HG03064 (cell line): ENCODE data around the gene VKORC1.

ENCODE experiments used
- ATAC-seq: cut with Tn5 transposase; IDR thresholded peaks from one replicate; pipeline ENCODE4 v1.9.1; 2021; ENCODE audit warnings: low read depth; ENCODE audit not compliant: unreplicated experiment

VKORC1 gene

DNA sequence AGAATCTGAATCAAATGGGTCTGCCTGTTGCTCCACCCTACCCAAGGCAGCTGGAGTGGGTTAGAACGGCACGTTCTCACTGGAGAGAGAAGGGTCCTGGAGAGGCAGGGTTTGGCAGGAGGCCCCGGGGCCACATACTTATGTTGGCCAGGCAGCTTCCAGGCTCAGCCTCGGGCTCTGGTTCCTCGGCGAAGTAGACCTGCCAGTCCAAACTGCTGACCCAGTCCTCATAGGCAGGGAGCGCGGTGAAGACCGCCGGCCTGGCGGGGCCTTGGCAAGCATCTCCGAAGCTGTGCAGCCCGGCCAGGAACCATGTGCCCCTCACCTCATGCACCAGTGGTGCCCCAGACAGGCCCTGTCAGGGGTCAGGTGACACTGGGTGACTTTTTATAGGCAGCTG lies 10.6 kb downstream of the VKORC1 start:
- no peak for ATAC-seq

GRCh38 chr16:31083556-31083955 lies 11.0 kb downstream of the VKORC1 start:
- ATAC-seq: no peak

DNA sequence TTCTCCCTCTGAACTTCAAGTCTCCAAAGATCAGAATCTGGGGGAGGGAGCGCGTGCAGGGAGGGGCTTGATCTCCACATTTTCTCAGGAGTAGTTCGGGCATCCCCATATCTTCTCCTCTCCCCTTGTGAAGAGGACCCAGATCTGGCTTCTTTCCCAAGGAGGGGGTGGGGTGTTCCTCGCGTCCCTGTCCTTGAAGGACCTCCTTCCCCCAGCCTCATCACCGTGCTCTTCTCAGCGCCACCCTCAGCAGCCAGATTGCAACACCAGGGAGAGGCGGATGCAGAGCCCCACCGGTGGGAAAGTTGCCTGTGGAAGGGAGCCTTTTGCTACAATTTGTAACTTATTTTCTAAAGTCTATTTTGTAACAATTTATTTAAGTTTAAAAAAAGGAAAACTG lies 11.5 kb downstream of the VKORC1 start:
- no peak for ATAC-seq

DNA sequence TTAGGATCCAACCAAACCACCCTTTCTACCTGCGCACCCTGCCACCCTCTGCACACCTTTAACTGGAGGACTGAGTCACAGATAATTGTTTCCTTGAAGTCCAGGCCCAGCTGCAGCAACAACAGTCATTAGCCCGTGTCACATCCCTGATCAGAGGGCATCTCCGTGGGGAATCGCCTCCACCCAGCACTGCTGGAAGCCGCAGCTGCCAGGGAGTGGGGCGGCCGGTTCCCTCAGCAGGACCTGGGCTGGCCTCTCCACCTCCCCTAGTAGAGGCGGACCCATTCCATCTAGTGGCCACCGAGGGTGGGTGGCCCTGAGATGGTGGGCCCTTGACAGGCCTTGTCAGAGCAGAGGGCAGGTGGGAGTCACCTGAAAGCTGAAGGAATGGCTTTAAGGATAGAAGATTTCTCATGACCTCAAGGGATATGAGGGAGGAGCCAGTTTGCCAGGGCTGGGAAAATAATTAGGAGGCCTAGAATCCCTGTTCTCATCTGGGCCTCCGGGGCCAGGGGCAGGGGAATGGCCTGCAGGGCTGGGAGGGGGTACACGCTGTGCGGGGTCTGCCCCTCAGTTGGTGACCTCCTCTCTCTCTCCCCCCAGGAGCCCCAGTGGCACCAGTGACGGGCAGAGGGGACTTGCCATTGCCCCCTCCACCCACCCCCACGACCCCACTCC lies 12.1 kb downstream of the VKORC1 start:
- no peak for ATAC-seq

DNA sequence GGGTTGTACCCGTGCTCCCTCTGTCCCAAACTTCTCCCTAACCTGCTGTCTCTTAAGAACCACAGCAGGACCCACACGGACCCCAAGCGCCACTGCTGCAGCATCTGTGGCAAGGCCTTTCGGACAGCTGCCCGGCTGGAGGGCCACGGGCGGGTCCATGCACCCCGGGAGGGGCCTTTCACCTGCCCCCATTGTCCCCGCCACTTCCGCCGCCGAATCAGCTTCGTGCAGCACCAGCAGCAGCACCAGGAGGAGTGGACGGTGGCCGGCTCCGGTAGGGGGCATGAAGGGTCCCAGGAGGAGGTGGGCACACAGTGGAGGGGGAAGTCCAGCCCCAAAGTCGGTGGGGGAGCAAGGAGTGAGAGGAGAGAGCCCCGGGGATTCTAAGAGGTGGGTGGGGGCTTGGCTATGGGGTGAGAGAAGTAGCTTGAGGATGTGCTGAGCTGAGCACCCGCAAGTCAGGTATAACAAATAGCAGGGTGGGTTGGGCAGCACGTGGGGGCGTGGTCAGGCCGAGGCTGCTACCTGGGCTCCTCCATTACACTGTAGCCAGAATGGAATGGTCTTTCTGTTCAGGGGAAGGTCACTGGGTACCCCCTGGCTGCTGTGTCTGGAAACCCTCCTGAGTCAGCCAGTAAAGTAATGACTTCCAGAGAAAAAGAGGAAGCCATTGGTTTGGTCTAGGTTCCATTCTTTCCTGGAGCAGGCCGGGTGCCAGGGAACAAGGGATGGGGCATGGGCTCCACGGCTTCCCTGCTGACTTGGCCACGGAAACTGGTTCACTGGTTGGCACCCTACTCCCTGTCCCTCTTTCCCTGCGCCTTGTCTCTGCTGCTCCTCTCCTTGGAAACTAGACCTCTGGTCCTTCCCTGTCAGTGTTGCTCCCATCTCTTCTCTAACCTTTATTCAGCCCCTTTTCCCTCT lies 12.9 kb downstream of the VKORC1 start:
- no peak for ATAC-seq

- no peak for ATAC-seq
These were observed 13.7 kb downstream of the VKORC1 start for GRCh38 chr16:31080756-31081419.

DNA sequence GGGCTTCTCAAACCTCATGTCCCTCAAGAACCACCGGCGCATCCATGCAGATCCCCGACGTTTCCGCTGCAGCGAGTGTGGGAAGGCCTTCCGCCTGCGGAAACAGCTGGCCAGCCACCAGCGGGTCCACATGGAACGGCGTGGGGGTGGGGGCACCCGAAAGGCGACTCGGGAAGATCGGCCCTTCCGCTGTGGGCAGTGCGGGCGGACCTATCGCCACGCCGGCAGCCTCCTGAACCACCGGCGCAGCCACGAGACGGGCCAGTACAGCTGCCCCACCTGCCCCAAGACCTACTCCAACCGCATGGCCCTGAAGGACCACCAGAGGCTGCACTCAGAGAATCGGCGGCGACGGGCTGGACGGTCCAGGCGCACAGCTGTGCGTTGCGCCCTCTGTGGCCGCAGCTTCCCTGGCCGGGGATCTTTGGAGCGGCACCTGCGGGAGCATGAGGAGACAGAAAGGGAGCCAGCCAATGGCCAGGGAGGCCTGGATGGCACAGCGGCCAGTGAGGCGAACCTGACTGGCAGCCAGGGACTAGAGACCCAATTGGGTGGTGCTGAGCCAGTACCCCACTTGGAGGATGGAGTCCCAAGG lies 14.5 kb downstream of the VKORC1 start:
- ATAC-seq: no peak

DNA sequence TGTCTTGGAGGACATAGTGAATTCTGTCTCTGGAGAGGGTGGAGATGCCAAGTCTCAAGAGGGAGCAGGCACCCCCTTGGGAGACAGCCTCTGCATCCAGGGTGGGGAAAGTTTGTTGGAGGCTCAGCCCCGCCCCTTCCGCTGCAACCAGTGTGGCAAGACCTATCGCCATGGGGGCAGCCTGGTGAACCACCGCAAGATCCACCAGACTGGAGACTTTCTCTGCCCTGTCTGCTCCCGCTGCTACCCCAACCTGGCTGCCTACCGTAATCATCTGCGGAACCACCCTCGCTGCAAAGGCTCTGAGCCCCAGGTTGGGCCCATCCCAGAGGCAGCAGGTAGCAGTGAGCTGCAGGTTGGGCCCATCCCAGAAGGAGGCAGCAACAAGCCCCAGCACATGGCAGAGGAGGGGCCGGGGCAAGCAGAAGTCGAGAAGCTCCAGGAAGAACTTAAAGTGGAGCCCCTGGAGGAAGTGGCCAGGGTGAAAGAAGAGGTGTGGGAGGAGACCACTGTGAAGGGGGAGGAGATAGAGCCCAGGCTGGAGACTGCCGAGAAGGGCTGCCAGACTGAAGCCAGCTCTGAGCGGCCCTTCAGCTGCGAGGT lies 15.2 kb downstream of the VKORC1 start:
- ATAC-seq: no peak

GRCh38 chr16:31078597-31079341 lies 15.8 kb downstream of the VKORC1 start:
- ATAC-seq: no peak

DNA sequence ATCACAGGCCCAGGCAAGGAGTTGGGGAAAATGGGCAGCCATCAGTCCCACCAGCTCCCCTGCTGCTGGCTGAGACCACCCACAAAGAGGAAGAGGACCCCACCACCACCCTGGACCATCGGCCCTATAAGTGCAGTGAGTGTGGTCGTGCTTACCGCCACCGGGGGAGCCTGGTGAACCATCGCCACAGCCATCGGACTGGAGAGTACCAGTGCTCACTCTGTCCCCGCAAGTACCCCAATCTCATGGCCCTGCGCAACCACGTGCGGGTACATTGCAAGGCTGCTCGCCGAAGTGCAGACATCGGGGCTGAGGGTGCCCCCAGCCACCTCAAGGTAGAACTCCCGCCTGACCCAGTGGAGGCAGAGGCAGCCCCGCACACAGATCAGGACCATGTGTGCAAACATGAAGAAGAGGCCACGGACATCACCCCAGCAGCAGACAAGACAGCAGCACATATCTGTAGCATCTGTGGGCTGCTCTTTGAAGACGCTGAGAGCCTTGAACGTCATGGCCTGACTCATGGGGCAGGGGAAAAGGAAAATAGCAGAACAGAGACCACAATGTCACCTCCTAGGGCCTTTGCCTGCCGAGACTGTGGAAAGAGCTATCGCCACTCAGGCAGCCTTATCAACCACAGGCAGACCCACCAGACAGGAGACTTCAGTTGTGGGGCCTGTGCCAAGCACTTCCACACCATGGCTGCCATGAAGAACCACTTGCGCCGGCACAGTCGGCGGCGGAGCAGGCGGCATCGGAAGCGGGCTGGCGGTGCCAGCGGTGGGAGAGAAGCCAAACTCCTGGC lies 16.8 kb downstream of the VKORC1 start:
- ATAC-seq: no peak

DNA sequence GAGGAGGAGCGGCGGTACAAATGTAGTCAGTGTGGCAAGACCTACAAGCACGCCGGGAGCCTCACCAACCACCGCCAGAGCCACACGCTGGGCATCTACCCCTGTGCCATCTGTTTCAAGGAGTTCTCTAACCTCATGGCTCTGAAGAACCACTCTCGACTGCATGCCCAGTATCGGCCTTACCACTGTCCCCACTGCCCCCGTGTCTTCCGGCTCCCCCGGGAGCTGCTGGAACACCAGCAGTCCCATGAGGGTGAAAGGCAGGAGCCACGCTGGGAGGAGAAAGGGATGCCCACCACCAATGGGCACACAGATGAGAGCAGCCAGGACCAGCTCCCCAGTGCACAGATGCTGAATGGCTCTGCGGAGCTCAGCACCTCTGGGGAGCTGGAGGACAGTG lies 17.6 kb downstream of the VKORC1 start:
- ATAC-seq: no peak

DNA sequence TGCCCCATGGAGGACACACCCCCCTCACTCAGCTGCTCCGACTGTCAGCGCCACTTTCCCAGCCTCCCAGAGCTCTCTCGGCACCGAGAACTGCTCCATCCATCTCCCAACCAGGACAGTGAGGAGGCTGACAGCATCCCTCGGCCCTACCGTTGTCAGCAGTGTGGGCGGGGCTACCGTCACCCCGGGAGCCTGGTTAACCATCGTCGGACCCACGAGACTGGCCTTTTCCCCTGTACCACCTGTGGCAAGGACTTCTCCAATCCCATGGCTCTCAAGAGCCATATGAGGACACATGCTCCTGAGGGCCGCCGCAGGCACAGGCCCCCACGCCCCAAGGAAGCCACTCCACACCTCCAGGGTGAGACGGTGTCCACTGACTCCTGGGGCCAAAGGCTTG lies 18.3 kb downstream of the VKORC1 start:
- ATAC-seq: no peak

DNA sequence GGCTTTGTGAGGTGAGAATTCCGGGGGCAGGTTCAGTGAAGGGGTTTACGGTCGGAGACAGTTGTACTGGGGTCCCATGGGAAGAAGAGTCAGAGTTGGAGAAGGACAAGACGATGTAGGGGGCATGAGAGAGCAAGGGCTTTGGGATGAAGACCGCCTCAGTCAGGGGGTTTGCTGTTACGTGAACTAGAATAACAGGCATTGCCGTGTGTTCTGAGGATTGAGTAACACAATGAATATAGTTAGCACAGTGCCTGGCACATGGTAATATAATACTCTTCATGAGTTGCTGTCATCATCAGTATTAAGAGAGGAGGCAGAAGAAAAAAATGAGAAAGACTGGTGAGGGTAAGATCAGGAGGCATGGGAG lies 19.8 kb downstream of the VKORC1 start:
- no peak for ATAC-seq

DNA sequence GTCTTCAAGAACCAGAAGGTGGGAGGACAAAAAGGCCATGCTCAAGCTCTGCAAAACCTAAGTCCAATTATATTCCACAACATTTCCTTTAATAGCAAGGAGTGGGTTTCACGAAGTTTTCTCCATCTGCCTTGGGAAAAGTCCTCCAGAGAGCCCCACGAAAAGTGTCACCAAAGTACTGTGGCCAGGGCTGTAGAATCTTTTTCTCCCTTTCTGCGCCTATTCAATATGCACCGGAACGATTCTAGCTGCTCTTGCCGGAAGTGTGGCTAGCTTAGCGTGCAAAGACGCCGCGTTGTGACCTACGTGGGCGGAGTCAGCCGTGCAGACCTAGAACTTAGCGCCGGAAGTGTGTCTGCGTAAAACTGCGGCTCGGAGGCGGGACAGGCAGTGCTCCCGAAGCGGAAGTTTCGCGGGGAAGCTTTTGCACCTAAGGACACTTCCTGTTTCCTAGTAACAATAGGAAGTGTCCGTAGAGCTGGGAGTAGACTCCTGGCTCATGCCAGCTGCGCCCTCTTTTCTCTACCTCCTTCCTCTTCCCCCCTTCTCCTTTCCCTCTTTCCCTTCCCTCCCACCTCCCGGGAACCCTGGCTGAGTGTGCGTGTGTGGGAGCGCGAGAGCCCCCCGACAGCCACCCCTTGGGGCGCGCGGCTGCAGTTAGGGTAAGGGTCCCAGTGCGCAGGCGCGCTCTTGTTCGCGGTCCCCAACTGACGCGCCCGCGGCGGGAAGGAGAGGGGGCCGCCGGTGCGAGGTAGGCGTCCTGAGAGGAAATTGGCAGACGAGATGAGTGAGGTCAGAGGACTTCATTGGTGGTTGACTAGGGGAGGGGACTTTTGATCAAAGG lies 20.4 kb downstream of the VKORC1 start, which contains the start of the genes ZNF646 and ZNF668:
ZNF646 (plus strand) TSS at position 453 of the 844 bp plus-strand sequence. CDS start 1,903 bp downstream, outside the sequence.
ZNF668 (minus strand) TSS at position 271 of the 844 bp plus-strand sequence. CDS start 9,781 bp downstream, outside the sequence.
- ATAC-seq: peak; percentile 64

DNA sequence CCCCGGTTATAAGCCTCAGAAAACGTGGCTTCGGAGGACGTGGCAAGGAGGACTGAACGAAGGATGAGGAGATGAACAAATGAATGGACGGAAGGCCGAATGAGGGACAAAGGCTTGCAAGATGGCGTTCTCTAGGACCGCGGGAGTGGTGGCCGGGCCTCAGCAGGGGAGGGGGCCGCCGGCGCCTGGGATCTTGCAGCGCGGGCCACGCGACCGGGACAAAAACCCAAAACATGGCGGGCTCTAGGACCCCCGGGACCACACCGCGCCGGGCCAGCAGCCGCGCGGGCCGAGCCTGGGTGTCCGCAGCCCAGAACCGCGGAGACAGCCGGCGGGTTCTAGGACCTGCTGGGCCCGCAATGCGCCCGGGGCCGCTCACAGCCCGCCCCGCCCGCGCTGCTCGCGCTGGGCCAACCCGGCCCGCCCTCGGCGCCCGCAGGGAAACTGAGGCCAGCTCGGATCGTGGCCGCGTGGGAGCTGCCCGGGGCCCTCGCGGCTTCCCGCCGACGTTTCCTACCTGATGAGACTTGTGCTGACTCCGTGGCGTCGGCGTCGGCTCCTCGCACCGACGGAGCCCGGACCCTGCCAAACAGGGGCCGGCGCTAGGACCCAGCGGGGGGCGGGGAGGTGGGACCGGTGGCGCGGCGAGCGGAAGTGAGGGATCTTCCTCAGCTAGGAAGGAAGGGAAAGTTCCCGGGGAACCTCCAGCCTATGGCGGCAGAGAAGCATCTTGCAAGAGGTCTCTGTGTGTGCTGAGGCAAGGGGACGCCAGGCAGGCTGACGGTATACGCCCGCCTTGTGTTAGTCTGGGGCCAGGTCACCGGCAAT lies 21.2 kb downstream of the VKORC1 start:
- peak; percentile 50 for ATAC-seq

- peak; percentile 6 for ATAC-seq
These were observed 22.0 kb downstream of the VKORC1 start for GRCh38 chr16:31072540-31073141.

DNA sequence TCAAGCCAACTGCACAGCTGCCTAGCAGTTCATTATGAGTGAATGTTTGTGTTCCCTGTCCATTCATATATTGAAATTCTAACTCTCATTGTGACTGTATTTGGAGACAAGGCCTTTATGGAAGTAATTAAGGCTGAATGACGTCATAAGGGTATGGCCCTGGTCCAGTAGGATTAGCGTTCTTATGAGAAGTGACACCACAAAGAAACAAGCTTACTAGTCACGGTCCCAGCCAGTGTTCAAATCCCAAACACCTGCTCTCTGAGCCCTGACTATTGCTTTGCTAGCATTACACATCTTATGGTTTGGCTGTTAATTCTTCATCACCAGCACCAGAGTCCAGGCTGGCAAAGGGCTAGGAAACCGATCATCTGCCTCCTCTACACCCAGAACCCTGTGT lies 22.7 kb downstream of the VKORC1 start:
- ATAC-seq: no peak
